Measurements from ENCODE around the gene DCUN1D3. TPM values are rescaled to one million over a fixed set of nuclear protein-coding genes. Genes with fewer than 3 reads are reported as not detected.
A peak's percentile ranks its signal among the peaks of the same experiment; 100 is the strongest.
"Not testable (repeated sequence)": the region's sequence is repeated elsewhere in the genome, so short reads cannot be mapped to it uniquely, and the experiment has no call there.

Gene DCUN1D3
- total RNA-seq, 1 donor from 2014 or later = 14.5 TPM

- intact Hi-C loops (cut with micrococcal nuclease) = no loop called here
- H3K27me3 Mint-ChIP-seq (ENCODE audit: insufficient read depth) = no peaks in the 10 kb centered on the region
Measured at GRCh38 chr16:20818929-20819585, 81.1 kb downstream of the DCUN1D3 start.

DNA sequence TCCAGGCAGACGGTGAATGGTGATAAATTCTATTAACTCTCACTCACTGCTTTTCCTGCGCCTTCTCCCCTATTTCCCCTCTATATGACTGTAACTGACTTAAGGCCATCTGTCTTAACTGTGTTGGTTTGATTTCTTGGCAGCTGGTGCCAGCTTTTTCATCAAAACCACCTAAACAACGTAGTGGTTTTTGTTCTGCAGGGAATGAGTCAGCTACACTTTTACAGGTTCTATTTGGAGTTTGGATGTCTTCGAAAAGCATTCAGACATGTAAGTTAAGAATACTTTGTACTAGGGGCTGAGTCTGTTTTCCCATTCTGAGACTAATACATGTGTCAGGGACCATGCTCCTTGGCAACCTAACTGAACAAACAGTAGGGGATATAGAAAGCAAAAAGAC lies 85.4 kb downstream of the DCUN1D3 start:
- Mint-ChIP-seq H3K4me3 (no peak overlapping the region), H3K36me3 (ENCODE audit: low read depth) (peaks cover 25% of the 10 kb centered on the region)
- intact Hi-C loops (cut with micrococcal nuclease) = no loop called here

More at GRCh38 chr16:20818929-20819585, 81.1 kb downstream of the DCUN1D3 start:
- Mint-ChIP-seq H3K9me3 (no peaks in the 10 kb centered on the region), H3K27ac (no peak overlapping the region), H3K4me1 (ENCODE audit: low read depth) (peaks cover 28% of the 10 kb centered on the region), H3K36me3 (ENCODE audit: low read depth) (peaks cover 36% of the 10 kb centered on the region), H3K4me3 (no peak overlapping the region)
- DNase-seq (ENCODE audit: low spot score) = no peak

DNA sequence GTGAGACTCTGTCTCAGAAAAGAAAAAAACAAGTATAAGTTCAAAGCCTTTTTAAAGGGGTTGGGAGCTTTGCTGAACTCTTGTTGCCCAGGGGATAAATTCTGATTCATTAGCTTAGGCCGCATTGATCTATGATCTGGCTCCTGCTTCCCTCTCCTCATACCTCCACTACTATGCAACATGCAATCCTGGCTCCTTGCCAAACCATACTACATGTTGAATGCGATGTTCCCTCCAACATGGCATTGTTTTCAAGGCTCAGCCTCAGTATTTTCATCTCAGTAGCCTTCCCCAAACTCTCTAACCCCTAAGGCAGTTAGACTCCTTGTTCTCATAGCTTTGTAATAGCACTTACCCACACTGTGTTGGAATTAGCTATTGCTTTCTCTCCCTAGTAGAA lies 87.6 kb downstream of the DCUN1D3 start:
- intact Hi-C loops (cut with micrococcal nuclease) = no loop called here
- Mint-ChIP-seq H3K27me3 (ENCODE audit: insufficient read depth) (no peaks in the 10 kb centered on the region), H3K36me3 (ENCODE audit: low read depth) (peaks cover 21% of the 10 kb centered on the region), H3K9me3 (no peaks in the 10 kb centered on the region), H3K4me3 (no peak overlapping the region), H3K4me1 (ENCODE audit: low read depth) (peaks cover 40% of the 10 kb centered on the region), H3K27ac (no peak overlapping the region)
- DNase-seq (ENCODE audit: low spot score) = no peak

More for the DNA sequence above, 85.4 kb downstream of the DCUN1D3 start:
- Mint-ChIP-seq H3K27ac (no peak overlapping the region), H3K4me1 (ENCODE audit: low read depth) (peaks cover 23% of the 10 kb centered on the region), H3K27me3 (ENCODE audit: insufficient read depth) (no peaks in the 10 kb centered on the region), H3K9me3 (no peaks in the 10 kb centered on the region)
- DNase-seq (ENCODE audit: low spot score) = no peak

- Mint-ChIP-seq H3K4me3 (no peak overlapping the region), H3K27me3 (ENCODE audit: insufficient read depth) (no peaks in the 10 kb centered on the region), H3K4me1 (ENCODE audit: low read depth) (peaks cover 43% of the 10 kb centered on the region), H3K9me3 (no peaks in the 10 kb centered on the region), H3K36me3 (ENCODE audit: low read depth) (peaks cover 18% of the 10 kb centered on the region), H3K27ac (no peak overlapping the region)
- intact Hi-C loops (cut with micrococcal nuclease) = no loop called here
- DNase-seq (ENCODE audit: low spot score) = no peak
Measured at GRCh38 chr16:20811889-20812439, 88.2 kb downstream of the DCUN1D3 start.

- H3K4me1 Mint-ChIP-seq (ENCODE audit: low read depth) = peaks cover 31% of the 10 kb centered on the region
- intact Hi-C loops (cut with micrococcal nuclease) = loop anchor here (2.0 to 5.0 kb wide), 4 partner anchors 15 to 351 kb away; partner anchors contain the start of gene LDAF1
- no peaks in the 10 kb centered on the region for H3K9me3 Mint-ChIP-seq
- H3K4me3 Mint-ChIP-seq = peak overlapping the region; percentile 98
- H3K27me3 Mint-ChIP-seq (ENCODE audit: insufficient read depth) = no peaks in the 10 kb centered on the region
- DNase-seq (ENCODE audit: low spot score) = no peak
- H3K27ac Mint-ChIP-seq = peak overlapping the region; percentile 76
- H3K36me3 Mint-ChIP-seq (ENCODE audit: low read depth) = peaks cover 8% of the 10 kb centered on the region
Measured at GRCh38 chr16:20807862-20808261, 92.3 kb downstream of the DCUN1D3 start.

DNA sequence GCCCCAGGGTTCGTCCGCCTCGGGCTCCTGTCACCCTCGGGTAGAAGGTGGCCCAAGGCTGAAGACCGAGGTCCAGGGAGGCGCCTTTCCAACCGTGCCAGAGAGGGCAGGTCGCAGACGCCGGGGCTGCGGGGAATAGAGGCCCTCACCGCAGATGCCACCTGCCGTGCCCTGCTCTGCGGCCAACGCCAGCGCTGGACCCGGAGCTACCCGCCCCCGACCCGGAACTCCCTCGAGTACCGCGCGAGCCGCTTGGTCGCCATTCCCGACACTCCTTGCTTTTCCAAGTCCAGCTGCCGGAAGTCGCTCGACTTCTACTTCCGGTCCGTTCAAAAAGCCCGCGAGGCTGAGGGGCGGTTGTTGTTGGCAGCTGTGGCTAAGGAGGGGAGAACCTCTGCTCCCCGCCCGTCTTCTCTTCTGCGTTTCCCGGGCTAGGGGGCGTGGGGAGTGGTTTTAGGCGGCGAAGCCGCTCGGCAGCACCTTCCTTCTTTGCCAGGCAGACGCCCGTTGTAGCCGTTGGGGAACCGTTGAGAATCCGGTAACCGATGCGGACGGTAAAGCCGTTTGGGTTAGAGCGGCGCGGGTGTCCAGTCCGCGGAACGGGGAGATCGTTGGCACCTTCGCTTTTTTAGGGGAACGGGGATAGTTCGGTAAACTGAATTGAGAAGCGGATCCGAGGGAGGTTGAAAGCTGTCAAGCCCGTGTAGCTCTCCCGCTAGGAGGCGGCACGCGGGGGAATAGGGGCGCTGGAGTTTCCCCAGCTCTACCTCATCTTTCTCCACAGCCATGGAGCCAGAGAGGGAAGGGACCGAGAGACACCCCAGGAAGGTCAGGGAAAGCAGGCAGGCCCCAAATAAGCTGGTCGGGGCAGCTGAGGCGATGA lies 93.7 kb downstream of the DCUN1D3 start, which contains the start of the genes ERI2 and REXO5:
Gene ERI2, minus strand, starts transcription at position 305 of the 883 bp plus-strand sequence. Its CDS starts 42 bp downstream, at position 263.
Gene REXO5, plus strand, starts transcription at position 360 of the 883 bp plus-strand sequence. Its CDS starts 427 bp downstream, at position 787.
- intact Hi-C loops (cut with micrococcal nuclease) = loop anchor here (1.0 to 5.0 kb wide), 7 partner anchors 16 to 352 kb away; partner anchors contain the start of genes DCUN1D3, LDAF1, LYRM1 and THUMPD1
- Mint-ChIP-seq H3K27ac (peak within 1 kb of the TSS; percentile 96), H3K4me3 (peak within 1 kb of the TSS; percentile 98), H3K27me3 (ENCODE audit: insufficient read depth) (no peaks in the 10 kb centered on the region), H3K36me3 (ENCODE audit: low read depth) (peaks cover 8% of the 10 kb centered on the region), H3K4me1 (ENCODE audit: low read depth) (peaks cover 31% of the 10 kb centered on the region), H3K9me3 (no peaks in the 10 kb centered on the region)
- peak; percentile 71 for DNase-seq (ENCODE audit: low spot score)

DNA sequence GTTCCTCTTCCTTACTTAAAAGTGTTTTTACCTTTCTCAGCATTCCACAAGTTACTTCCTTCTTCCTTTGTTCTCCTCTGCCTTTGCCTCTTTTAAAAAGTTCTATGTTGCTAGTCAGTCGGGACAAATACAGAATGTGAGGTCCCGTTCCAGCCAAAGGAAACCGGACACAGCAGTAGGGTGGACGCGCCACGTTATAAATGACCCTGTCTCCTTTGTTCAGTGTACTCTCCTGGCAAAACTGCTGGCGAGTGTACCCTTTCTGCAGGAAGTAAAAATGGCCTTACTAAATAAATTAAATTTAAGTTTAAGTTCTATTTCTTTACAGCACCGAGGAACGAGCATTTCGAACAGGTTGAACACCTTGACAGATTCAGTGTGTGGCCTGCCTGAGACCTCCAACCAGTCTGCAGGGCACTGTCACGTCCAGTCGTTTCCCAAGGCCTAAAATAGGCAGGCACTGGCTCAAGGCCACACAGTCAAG lies 94.4 kb downstream of the DCUN1D3 start:
- H3K27ac Mint-ChIP-seq = peak overlapping the region; percentile 46
- peak overlapping the region; percentile 98 for H3K4me3 Mint-ChIP-seq
- peaks cover 26% of the 10 kb centered on the region for H3K4me1 Mint-ChIP-seq (ENCODE audit: low read depth)
- intact Hi-C loops (cut with micrococcal nuclease) = loop anchor here (1.0 to 5.0 kb wide), 7 partner anchors 17 to 353 kb away; partner anchors contain the start of genes DCUN1D3, LDAF1, LYRM1 and THUMPD1
- not testable (repeated sequence) for H3K27me3 Mint-ChIP-seq (ENCODE audit: insufficient read depth); H3K9me3 Mint-ChIP-seq; H3K36me3 Mint-ChIP-seq (ENCODE audit: low read depth); DNase-seq (ENCODE audit: low spot score)

Other genes with a start within 250 kb of the DCUN1D3 start
- gene ACSM1, start 202.7 kb downstream of the DCUN1D3 start, total RNA-seq = not detected in 2 replicates
- 42.4 and 43.3 TPM in 2 replicates for gene THUMPD1, start 158.5 kb downstream of the DCUN1D3 start, total RNA-seq
- 1.9 and 2.9 TPM in 2 replicates for gene ACSM3, start 136.3 kb downstream of the DCUN1D3 start, total RNA-seq
- gene ERI2, start 93.9 kb downstream of the DCUN1D3 start, total RNA-seq = 13.9 and 14.2 TPM in 2 replicates
- gene REXO5, start 93.8 kb downstream of the DCUN1D3 start, total RNA-seq = 7.7 and 8.3 TPM in 2 replicates
- gene LYRM1, start 413 bp upstream of the DCUN1D3 start, total RNA-seq = 21.2 and 23.7 TPM in 2 replicates

Measured in activated T-helper 1 cell treated with anti-CD3 and anti-CD28 coated beads, Interleukin-12 subunit alpha, Interleukin-12 subunit beta, Interleukin-2, Interleukin-4 antibody, amounts not matched to agents 30 ng/mL and 10 ng/mL and 1 ng/mL, durations not matched to agents 14 hours and 24 hours and 36 hours (primary cell).